ENCODE results near the gene PLEKHG1. TPM values are rescaled to one million over a fixed set of nuclear protein-coding genes. Genes with fewer than 3 reads are reported as not detected.

PLEKHG1 gene
- polyA plus RNA-seq, 1 experiment: 0.39 TPM

DNA sequence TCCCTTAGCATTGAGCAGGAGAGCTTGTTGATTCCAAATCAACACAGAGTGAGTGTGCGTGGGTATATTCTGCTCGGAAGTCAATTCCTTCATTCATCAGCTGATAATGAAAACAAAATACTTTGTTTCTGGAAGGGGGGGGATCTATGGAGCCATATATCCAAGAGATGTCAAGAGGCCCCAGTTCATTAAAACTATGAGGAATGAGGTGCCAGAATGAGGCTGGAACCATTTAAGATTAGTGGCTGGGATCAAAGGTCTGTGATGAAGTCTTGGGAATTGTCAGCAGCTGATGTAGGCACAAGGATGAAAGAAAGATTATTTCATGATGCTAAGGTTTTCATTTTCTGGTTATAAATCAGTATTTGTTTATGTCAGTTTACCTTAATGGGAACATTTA lies 30.5 kb upstream of the PLEKHG1 start:
- TF ChIP-seq, protein P1, sequence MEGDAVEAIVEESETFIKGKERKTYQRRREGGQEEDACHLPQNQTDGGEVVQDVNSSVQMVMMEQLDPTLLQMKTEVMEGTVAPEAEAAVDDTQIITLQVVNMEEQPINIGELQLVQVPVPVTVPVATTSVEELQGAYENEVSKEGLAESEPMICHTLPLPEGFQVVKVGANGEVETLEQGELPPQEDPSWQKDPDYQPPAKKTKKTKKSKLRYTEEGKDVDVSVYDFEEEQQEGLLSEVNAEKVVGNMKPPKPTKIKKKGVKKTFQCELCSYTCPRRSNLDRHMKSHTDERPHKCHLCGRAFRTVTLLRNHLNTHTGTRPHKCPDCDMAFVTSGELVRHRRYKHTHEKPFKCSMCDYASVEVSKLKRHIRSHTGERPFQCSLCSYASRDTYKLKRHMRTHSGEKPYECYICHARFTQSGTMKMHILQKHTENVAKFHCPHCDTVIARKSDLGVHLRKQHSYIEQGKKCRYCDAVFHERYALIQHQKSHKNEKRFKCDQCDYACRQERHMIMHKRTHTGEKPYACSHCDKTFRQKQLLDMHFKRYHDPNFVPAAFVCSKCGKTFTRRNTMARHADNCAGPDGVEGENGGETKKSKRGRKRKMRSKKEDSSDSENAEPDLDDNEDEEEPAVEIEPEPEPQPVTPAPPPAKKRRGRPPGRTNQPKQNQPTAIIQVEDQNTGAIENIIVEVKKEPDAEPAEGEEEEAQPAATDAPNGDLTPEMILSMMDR (IDR thresholded peaks at IDR 0.05; ENCODE audit: insufficient read depth, low read depth, low read length): no peak
- no peaks in the 10 kb centered on the region for H3K36me3 ChIP-seq (ENCODE audit: control insufficient read depth, insufficient read depth, low read length)
- H3K27me3 ChIP-seq (ENCODE audit: control insufficient read depth, insufficient read depth, low read length): no peaks in the 10 kb centered on the region; the same call in 1 of the 2 replicates
- H3K4me3 ChIP-seq (ENCODE audit: low read depth, low read length): no peak overlapping the region
- ChIA-PET CTCF (no interaction called here), POLR2A (no interaction called here)
- DNase-seq (ENCODE audit: low read depth): no peak

DNA sequence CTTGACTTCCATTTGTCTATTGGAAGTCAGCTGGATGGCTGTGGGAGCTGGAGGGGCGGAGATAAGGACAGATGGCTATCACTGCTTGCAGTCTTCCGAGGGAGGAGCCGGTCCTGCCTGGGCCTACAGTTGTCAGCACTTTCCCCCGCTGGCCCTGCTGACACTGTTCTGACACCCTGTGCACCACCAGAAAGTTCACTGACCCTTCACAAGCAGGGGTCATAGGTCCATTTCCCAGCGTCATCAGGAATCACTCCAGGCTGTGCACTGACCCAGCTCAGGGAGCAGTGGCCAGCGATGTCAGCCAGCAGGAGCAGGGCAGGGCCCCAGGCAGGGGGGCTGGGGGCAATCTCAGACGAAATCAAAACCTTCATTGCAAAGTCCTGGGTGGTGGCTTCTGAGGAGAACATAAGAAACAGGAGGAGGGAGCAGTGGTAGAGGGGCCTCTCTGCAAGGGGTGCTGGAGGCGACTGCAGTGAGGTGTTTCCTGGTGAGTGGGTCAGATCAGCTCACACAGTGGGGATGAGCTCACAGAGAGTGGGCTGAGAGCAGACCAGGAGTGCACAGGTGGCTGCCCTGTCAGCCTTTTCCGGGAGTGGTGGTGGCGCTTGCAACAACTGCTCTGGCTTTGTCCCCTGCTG lies 26.5 kb upstream of the PLEKHG1 start:
- Histone ChIP-seq H3K27me3 (ENCODE audit: control insufficient read depth, insufficient read depth, low read length) (no peaks in the 10 kb centered on the region; the same call in 1 of the 2 replicates), H3K36me3 (ENCODE audit: control insufficient read depth, insufficient read depth, low read length) (no peaks in the 10 kb centered on the region), H3K4me3 (ENCODE audit: low read depth, low read length) (no peak overlapping the region)
- ChIA-PET CTCF (no interaction called here), POLR2A (no interaction called here)
- DNase-seq (ENCODE audit: low read depth): no peak
- TF ChIP-seq, protein P1 (IDR thresholded peaks at IDR 0.05; ENCODE audit: insufficient read depth, low read depth, low read length): no peak

DNA sequence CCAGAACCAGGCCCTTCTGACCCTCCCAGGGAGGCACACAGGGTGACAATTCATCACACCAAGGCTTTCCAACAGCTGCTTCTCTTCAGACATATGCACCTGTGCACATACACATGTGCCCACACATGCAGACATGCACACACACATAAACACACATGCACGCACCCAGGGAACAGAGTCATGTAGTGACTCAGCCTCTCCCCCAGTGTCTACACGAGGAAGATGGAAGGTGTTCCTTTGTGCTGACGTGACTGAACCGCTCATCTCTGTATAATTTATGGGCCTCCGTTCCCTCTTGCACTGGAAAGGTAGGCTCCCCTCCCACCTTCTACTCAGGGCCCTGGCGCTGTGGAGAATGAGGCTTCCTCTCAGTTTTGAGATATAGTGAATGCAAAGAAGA lies 23.8 kb upstream of the PLEKHG1 start:
- CTCF ChIA-PET: no interaction called here

DNA sequence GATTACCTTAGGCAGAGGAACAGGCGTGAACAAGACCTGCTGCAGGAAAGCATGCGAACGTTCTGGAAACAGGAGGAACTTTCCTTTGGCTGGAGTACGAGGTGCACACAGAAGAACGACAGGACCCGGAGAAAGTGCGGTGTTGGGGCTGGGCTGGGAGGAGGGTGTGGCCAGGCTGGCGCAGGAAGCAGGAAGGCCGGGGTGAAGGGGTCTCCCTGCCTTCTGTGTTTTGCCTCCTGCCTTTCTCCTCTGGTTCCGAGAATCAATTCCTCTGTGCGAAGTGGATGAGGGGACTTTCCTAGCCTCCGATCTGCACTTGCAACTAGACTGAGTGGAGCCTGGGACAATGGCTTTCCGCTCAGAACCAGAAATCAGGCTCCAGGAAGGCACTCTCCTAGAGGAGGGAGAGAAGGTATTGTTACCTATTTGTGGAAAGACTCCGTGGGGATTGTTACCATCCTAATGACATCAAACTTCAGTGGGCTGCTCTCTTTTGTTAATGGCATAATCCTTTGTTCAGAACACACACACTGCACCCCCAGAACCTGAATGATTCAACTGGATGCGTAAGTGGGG lies 22.9 kb upstream of the PLEKHG1 start:
- H3K27me3 ChIP-seq (ENCODE audit: control insufficient read depth, insufficient read depth, low read length): no peaks in the 10 kb centered on the region
- TF ChIP-seq, protein P1 (IDR thresholded peaks at IDR 0.05; ENCODE audit: insufficient read depth, low read depth, low read length): no peak
- DNase-seq (ENCODE audit: low read depth): no peak
- H3K4me3 ChIP-seq (ENCODE audit: low read depth, low read length): no peak overlapping the region
- ChIA-PET CTCF (no interaction called here), POLR2A (no interaction called here)
- no peaks in the 10 kb centered on the region for H3K36me3 ChIP-seq (ENCODE audit: control insufficient read depth, insufficient read depth, low read length)

More for the DNA sequence above, 23.8 kb upstream of the PLEKHG1 start:
- POLR2A ChIA-PET: no interaction called here
- no peaks in the 10 kb centered on the region; the same call in 1 of the 2 replicates for H3K27me3 ChIP-seq (ENCODE audit: control insufficient read depth, insufficient read depth, low read length)
- no peak for DNase-seq (ENCODE audit: low read depth)
- TF ChIP-seq, protein P1 (IDR thresholded peaks at IDR 0.05; ENCODE audit: insufficient read depth, low read depth, low read length): no peak
- no peak overlapping the region for H3K4me3 ChIP-seq (ENCODE audit: low read depth, low read length)
- no peaks in the 10 kb centered on the region for H3K36me3 ChIP-seq (ENCODE audit: control insufficient read depth, insufficient read depth, low read length)

DNA sequence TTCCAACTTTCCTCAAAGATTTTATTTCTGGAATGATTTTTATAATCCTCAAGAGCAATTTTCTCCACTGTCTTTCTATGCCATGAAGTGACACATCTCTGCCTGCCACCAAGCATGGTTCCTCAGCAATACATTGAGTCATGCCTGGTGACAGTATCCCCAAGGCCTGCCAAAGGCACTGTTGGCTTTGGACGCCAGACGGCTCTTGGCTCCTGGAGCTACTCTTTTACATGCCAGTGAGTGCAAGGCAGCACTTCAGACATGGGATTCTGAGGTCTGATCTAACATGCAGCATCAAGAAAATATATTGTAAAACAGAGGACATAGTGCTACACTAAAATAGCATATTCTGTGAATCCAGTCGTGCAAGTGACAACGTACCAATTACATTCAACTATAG lies 20.1 kb upstream of the PLEKHG1 start:
- no peak for DNase-seq (ENCODE audit: low read depth)
- CTCF ChIA-PET: no interaction called here
- POLR2A ChIA-PET: no interaction called here
- TF ChIP-seq, protein P1 (IDR thresholded peaks at IDR 0.05; ENCODE audit: insufficient read depth, low read depth, low read length): no peak
- H3K4me3 ChIP-seq (ENCODE audit: low read depth, low read length): no peak overlapping the region
- H3K27me3 ChIP-seq (ENCODE audit: control insufficient read depth, insufficient read depth, low read length): no peaks in the 10 kb centered on the region
- no peaks in the 10 kb centered on the region for H3K36me3 ChIP-seq (ENCODE audit: control insufficient read depth, insufficient read depth, low read length)
